ENCODE data around the gene IQCB1.

IQCB1 gene

GRCh38 chr3:121737644-121738043, 97.2 kb downstream of the IQCB1 start:
- no peaks in the 10 kb centered on the region for H3K27me3 ChIP-seq (ENCODE audit: control insufficient read depth in 1 of 2, insufficient read depth in 1 of 2, low read length in 2 of 2)
- H3K9ac ChIP-seq (ENCODE audit: low read length), result no peak overlapping the region
- H3K4me1 ChIP-seq (ENCODE audit: control insufficient read depth, insufficient read depth, low read depth, low read length), result peaks cover 1% of the 10 kb centered on the region
- no peak overlapping the region for H2AFZ ChIP-seq (ENCODE audit: low read depth, low read length)
- H2BK120ac ChIP-seq (ENCODE audit: low read depth, low read length), result no peak overlapping the region
- H2AK5ac ChIP-seq (ENCODE audit: low read length, severe bottlenecking), result no peak overlapping the region
- H3K36me3 ChIP-seq (ENCODE audit: control insufficient read depth in 1 of 2, insufficient read depth in 2 of 2, low read depth in 1 of 2, low read length in 2 of 2), result peaks cover 0 to 6% of the 10 kb centered on the region in 2 experiments
- H2BK5ac ChIP-seq (ENCODE audit: low read depth, low read length, poor library complexity, severe bottlenecking), result no peak overlapping the region
- H4K91ac ChIP-seq (ENCODE audit: low read length), result no peak overlapping the region
- H3K18ac ChIP-seq (ENCODE audit: low read depth in 1 of 2, low read length in 2 of 2), result no peak overlapping the region
- H3K79me1 ChIP-seq (replicated peaks; ENCODE audit: low read length, poor library complexity, severe bottlenecking), result peaks cover 4% of the 10 kb centered on the region
- H3K4me2 ChIP-seq (ENCODE audit: low read length, poor library complexity, severe bottlenecking), result no peak overlapping the region
- H3K27ac ChIP-seq (ENCODE audit: low read length, poor library complexity, severe bottlenecking), result no peak overlapping the region
- no peak overlapping the region for H3K14ac ChIP-seq (ENCODE audit: low read length in 2 of 2)
- no peaks in the 10 kb centered on the region for H3K9me3 ChIP-seq (ENCODE audit: control insufficient read depth, low read length)
- H3K23ac ChIP-seq (ENCODE audit: low read length in 2 of 2), result no peak overlapping the region
- no peak overlapping the region for H2BK12ac ChIP-seq (ENCODE audit: low read length in 2 of 2)
- 86% methylated on average over 1 of the region's 4 CpGs for WGBS
- no peak overlapping the region for H3K4ac ChIP-seq (ENCODE audit: low read depth in 1 of 2, low read length in 2 of 2)
- H4K8ac ChIP-seq (ENCODE audit: low read length), result no peak overlapping the region
- no peak overlapping the region for H2BK15ac ChIP-seq (ENCODE audit: low read depth, poor library complexity, severe bottlenecking)
- no peak for DNase-seq
- H3K4me3 ChIP-seq (ENCODE audit: insufficient read depth in 1 of 2, low read depth in 1 of 2, low read length in 2 of 2), result no peak overlapping the region

- no peak overlapping the region for H2AFZ ChIP-seq (ENCODE audit: low read depth, low read length)
- no peak overlapping the region for H3K4me2 ChIP-seq (ENCODE audit: low read length, poor library complexity, severe bottlenecking)
- H3K14ac ChIP-seq (ENCODE audit: low read length in 2 of 2), result no peak overlapping the region
- H3K27ac ChIP-seq (ENCODE audit: low read length, poor library complexity, severe bottlenecking), result no peak overlapping the region
- H2BK120ac ChIP-seq (ENCODE audit: low read depth, low read length), result no peak overlapping the region
- H4K8ac ChIP-seq (ENCODE audit: low read length), result no peak overlapping the region
- H3K4me1 ChIP-seq (ENCODE audit: control insufficient read depth, insufficient read depth, low read depth, low read length), result peaks cover 3% of the 10 kb centered on the region
- no peak overlapping the region for H3K23ac ChIP-seq (ENCODE audit: low read length in 2 of 2)
- H2BK15ac ChIP-seq (ENCODE audit: low read depth, poor library complexity, severe bottlenecking), result no peak overlapping the region
- peaks cover 4% of the 10 kb centered on the region for H3K79me1 ChIP-seq (replicated peaks; ENCODE audit: low read length, poor library complexity, severe bottlenecking)
- no peak overlapping the region for H3K4ac ChIP-seq (ENCODE audit: low read depth in 1 of 2, low read length in 2 of 2)
- peaks cover 0 to 6% of the 10 kb centered on the region in 2 experiments for H3K36me3 ChIP-seq (ENCODE audit: control insufficient read depth in 1 of 2, insufficient read depth in 2 of 2, low read depth in 1 of 2, low read length in 2 of 2)
- no peak overlapping the region for H2BK12ac ChIP-seq (ENCODE audit: low read length in 2 of 2)
- no peak overlapping the region for H3K18ac ChIP-seq (ENCODE audit: low read depth in 1 of 2, low read length in 2 of 2)
- WGBS, result no CpG with 5 or more reads among the region's 3 CpGs
- H3K9ac ChIP-seq (ENCODE audit: low read length), result no peak overlapping the region
- no peak overlapping the region for H2AK5ac ChIP-seq (ENCODE audit: low read length, severe bottlenecking)
- H3K27me3 ChIP-seq (ENCODE audit: control insufficient read depth in 1 of 2, insufficient read depth in 1 of 2, low read length in 2 of 2), result no peaks in the 10 kb centered on the region
- H3K4me3 ChIP-seq (ENCODE audit: insufficient read depth in 1 of 2, low read depth in 1 of 2, low read length in 2 of 2), result no peak overlapping the region
- no peak overlapping the region for H2BK5ac ChIP-seq (ENCODE audit: low read depth, low read length, poor library complexity, severe bottlenecking)
- no peak overlapping the region for H4K91ac ChIP-seq (ENCODE audit: low read length)
- H3K9me3 ChIP-seq (ENCODE audit: control insufficient read depth, low read length), result no peaks in the 10 kb centered on the region
- no peak for DNase-seq
These were observed 98.7 kb downstream of the IQCB1 start for GRCh38 chr3:121736112-121736511.

- peaks cover 0 to 14% of the 10 kb centered on the region in 2 experiments for H3K36me3 ChIP-seq (ENCODE audit: control insufficient read depth in 1 of 2, insufficient read depth in 2 of 2, low read depth in 1 of 2, low read length in 2 of 2)
- H4K91ac ChIP-seq (ENCODE audit: low read length), result no peak overlapping the region
- peak; percentile 29 for DNase-seq
- H3K4me3 ChIP-seq (ENCODE audit: insufficient read depth in 1 of 2, low read depth in 1 of 2, low read length in 2 of 2), result no peak overlapping the region
- H2BK5ac ChIP-seq (ENCODE audit: low read depth, low read length, poor library complexity, severe bottlenecking), result no peak overlapping the region
- no peak overlapping the region for H3K14ac ChIP-seq (ENCODE audit: low read length in 2 of 2)
- peak overlapping the region; percentile 6 for H3K9ac ChIP-seq (ENCODE audit: low read length)
- no peak overlapping the region for H4K8ac ChIP-seq (ENCODE audit: low read length)
- H3K79me1 ChIP-seq (replicated peaks; ENCODE audit: low read length, poor library complexity, severe bottlenecking), result peaks cover 4% of the 10 kb centered on the region
- H3K23ac ChIP-seq (ENCODE audit: low read length in 2 of 2), result no peak overlapping the region
- no peak overlapping the region for H2AK5ac ChIP-seq (ENCODE audit: low read length, severe bottlenecking)
- H2BK12ac ChIP-seq (ENCODE audit: low read length in 2 of 2), result no peak overlapping the region
- no peak overlapping the region for H3K27ac ChIP-seq (ENCODE audit: low read length, poor library complexity, severe bottlenecking)
- no peak overlapping the region for H3K4me2 ChIP-seq (ENCODE audit: low read length, poor library complexity, severe bottlenecking)
- no peak overlapping the region for H2AFZ ChIP-seq (ENCODE audit: low read depth, low read length)
- H3K4ac ChIP-seq (ENCODE audit: low read depth in 1 of 2, low read length in 2 of 2), result no peak overlapping the region
- no peaks in the 10 kb centered on the region for H3K9me3 ChIP-seq (ENCODE audit: control insufficient read depth, low read length)
- no peaks in the 10 kb centered on the region for H3K27me3 ChIP-seq (ENCODE audit: control insufficient read depth in 1 of 2, insufficient read depth in 1 of 2, low read length in 2 of 2)
- H3K18ac ChIP-seq (ENCODE audit: low read depth in 1 of 2, low read length in 2 of 2), result no peak overlapping the region
- H2BK120ac ChIP-seq (ENCODE audit: low read depth, low read length), result no peak overlapping the region
- peaks cover 3% of the 10 kb centered on the region for H3K4me1 ChIP-seq (ENCODE audit: control insufficient read depth, insufficient read depth, low read depth, low read length)
- H2BK15ac ChIP-seq (ENCODE audit: low read depth, poor library complexity, severe bottlenecking), result no peak overlapping the region
These were observed 99.7 kb downstream of the IQCB1 start for GRCh38 chr3:121735047-121735696.

- Histone ChIP-seq H3K9me3 (ENCODE audit: control insufficient read depth, low read length) (no peaks in the 10 kb centered on the region), H3K4ac (ENCODE audit: low read depth in 1 of 2, low read length in 2 of 2) (no peak overlapping the region), H3K4me1 (ENCODE audit: control insufficient read depth, insufficient read depth, low read depth, low read length) (peaks cover 3% of the 10 kb centered on the region), H2AFZ (ENCODE audit: low read depth, low read length) (no peak overlapping the region), H2BK120ac (ENCODE audit: low read depth, low read length) (no peak overlapping the region), H4K8ac (ENCODE audit: low read length) (no peak overlapping the region), H3K14ac (ENCODE audit: low read length in 2 of 2) (no peak overlapping the region), H3K23ac (ENCODE audit: low read length in 2 of 2) (no peak overlapping the region), H3K36me3 (ENCODE audit: control insufficient read depth in 1 of 2, insufficient read depth in 2 of 2, low read depth in 1 of 2, low read length in 2 of 2) (peaks cover 1 to 44% of the 10 kb centered on the region in 2 experiments), H3K18ac (ENCODE audit: low read depth in 1 of 2, low read length in 2 of 2) (no peak overlapping the region), H3K27me3 (ENCODE audit: control insufficient read depth in 1 of 2, insufficient read depth in 1 of 2, low read length in 2 of 2) (no peaks in the 10 kb centered on the region), H3K9ac (ENCODE audit: low read length) (peak overlapping the region; percentile 46), H2BK12ac (ENCODE audit: low read length in 2 of 2) (no peak overlapping the region), H3K27ac (ENCODE audit: low read length, poor library complexity, severe bottlenecking) (peak overlapping the region; percentile 19), H3K4me3 (ENCODE audit: insufficient read depth in 1 of 2, low read depth in 1 of 2, low read length in 2 of 2) (no peak overlapping the region), H4K91ac (ENCODE audit: low read length) (no peak overlapping the region), H2BK15ac (ENCODE audit: low read depth, poor library complexity, severe bottlenecking) (peak overlapping the region; percentile 48), H2BK5ac (ENCODE audit: low read depth, low read length, poor library complexity, severe bottlenecking) (no peak overlapping the region), H3K4me2 (ENCODE audit: low read length, poor library complexity, severe bottlenecking) (no peak overlapping the region), H2AK5ac (ENCODE audit: low read length, severe bottlenecking) (no peak overlapping the region), H3K79me1 (replicated peaks; ENCODE audit: low read length, poor library complexity, severe bottlenecking) (peaks cover 5% of the 10 kb centered on the region)
- WGBS, result 98% methylated on average over 5 of the region's 8 CpGs
- no peak for DNase-seq
These were observed 103.7 kb downstream of the IQCB1 start for GRCh38 chr3:121730940-121731687.
